ENCODE measurements around the gene DMD.

DMD gene

DNA sequence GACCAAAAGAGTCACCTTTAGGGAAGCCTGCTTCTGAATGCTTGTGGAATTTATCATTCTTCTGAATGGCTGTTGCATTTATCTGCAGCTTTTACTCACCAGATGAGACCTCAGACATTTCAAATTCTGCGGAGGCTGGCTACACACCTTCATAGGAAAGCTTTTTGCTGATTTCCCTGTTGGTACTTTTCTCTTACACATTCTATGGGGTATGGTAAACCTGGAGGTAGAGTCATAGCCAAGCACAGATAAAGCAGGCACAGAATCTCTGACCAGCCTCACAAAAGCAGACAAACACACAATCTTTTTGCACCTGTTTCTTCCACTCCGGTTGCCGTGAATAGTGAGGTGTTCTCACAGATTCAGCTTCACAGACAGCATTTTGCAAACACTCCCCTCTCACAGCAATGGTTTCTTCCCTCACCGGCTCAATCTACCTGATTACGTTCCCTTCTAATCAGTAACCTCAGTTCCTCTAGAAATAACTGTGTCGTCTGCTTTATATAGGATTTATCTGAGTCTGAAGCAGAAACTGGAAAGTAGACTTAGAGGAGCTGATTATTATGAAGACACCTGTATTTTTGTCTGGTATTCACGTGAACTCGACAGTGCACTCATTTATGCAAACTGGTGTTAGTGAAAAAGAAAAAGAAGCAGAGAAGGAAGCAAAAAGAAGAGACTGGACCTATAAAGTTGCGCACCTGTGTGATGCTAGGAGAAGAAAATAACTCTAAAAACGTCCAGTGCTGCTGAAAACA is 83.1 kb downstream of the DMD start:
- Histone ChIP-seq H3K9ac (ENCODE audit: low read length) (no peak overlapping the region), H3K4me3 (ENCODE audit: low read length) (no peak overlapping the region), H4K20me1 (ENCODE audit: insufficient read depth, low read length) (no peaks in the 10 kb centered on the region), H3K9me2 (replicated peaks; ENCODE audit: insufficient read depth, low read length) (no peaks in the 10 kb centered on the region), H3K27ac (ENCODE audit: low read length) (no peak overlapping the region), H3F3A (ENCODE audit: insufficient read depth, low read length) (no peaks in the 10 kb centered on the region), H3K9me3 (replicated peaks; ENCODE audit: insufficient read depth, low read length) (no peaks in the 10 kb centered on the region), H2AFZ (ENCODE audit: low read length) (no peak overlapping the region), H3K4me1 (ENCODE audit: low read length) (no peaks in the 10 kb centered on the region), H3K79me2 (ENCODE audit: low read length) (no peaks in the 10 kb centered on the region), H3K36me3 (replicated peaks; ENCODE audit: insufficient read depth, low read length) (no peaks in the 10 kb centered on the region), H3K4me2 (ENCODE audit: low read depth, low read length) (no peak overlapping the region), H3K27me3 (replicated peaks; ENCODE audit: insufficient read depth, low read length) (no peaks in the 10 kb centered on the region)
- TF ChIP-seq EZH2phosphoT487 (IDR thresholded peaks at IDR 0.05; ENCODE audit: low read length), result no peak
- no peak for TF ChIP-seq CTCF (IDR thresholded peaks at IDR 0.05; ENCODE audit: low read length)
- no peak for TF ChIP-seq EZH2 (optimal IDR thresholded peaks at IDR 0.05; ENCODE audit: low read depth, low read length)
- no peak for DNase-seq

GRCh38 chrX:33126469-33126868 is 84.9 kb downstream of the DMD start:
- Histone ChIP-seq H3K9me2 (replicated peaks; ENCODE audit: insufficient read depth, low read length) (no peaks in the 10 kb centered on the region), H3K36me3 (replicated peaks; ENCODE audit: insufficient read depth, low read length) (no peaks in the 10 kb centered on the region), H3K9ac (ENCODE audit: low read length) (no peak overlapping the region), H3K4me3 (ENCODE audit: low read length) (no peak overlapping the region), H3K27me3 (replicated peaks; ENCODE audit: insufficient read depth, low read length) (no peaks in the 10 kb centered on the region), H3K9me3 (replicated peaks; ENCODE audit: insufficient read depth, low read length) (no peaks in the 10 kb centered on the region), H3K4me1 (ENCODE audit: low read length) (no peaks in the 10 kb centered on the region), H4K20me1 (ENCODE audit: insufficient read depth, low read length) (no peaks in the 10 kb centered on the region), H3K4me2 (ENCODE audit: low read depth, low read length) (no peak overlapping the region), H2AFZ (ENCODE audit: low read length) (no peak overlapping the region), H3K79me2 (ENCODE audit: low read length) (no peaks in the 10 kb centered on the region), H3K27ac (ENCODE audit: low read length) (no peak overlapping the region), H3F3A (ENCODE audit: insufficient read depth, low read length) (no peaks in the 10 kb centered on the region)
- no peak for TF ChIP-seq CTCF (IDR thresholded peaks at IDR 0.05; ENCODE audit: low read length)
- TF ChIP-seq EZH2phosphoT487 (IDR thresholded peaks at IDR 0.05; ENCODE audit: low read length), result no peak
- TF ChIP-seq EZH2 (optimal IDR thresholded peaks at IDR 0.05; ENCODE audit: low read depth, low read length), result no peak
- no peak for DNase-seq

- no peak for TF ChIP-seq EZH2 (optimal IDR thresholded peaks at IDR 0.05; ENCODE audit: low read depth, low read length)
- TF ChIP-seq CTCF (IDR thresholded peaks at IDR 0.05; ENCODE audit: low read length), result no peak
- TF ChIP-seq EZH2phosphoT487 (IDR thresholded peaks at IDR 0.05; ENCODE audit: low read length), result no peak
These were observed 101.5 kb downstream of the DMD start for GRCh38 chrX:33109858-33110257.

More at GRCh38 chrX:33109858-33110257, 101.5 kb downstream of the DMD start:
- H3K4me1 ChIP-seq (ENCODE audit: low read length), result no peaks in the 10 kb centered on the region
- H3K4me2 ChIP-seq (ENCODE audit: low read depth, low read length), result no peak overlapping the region
- H3K79me2 ChIP-seq (ENCODE audit: low read length), result no peaks in the 10 kb centered on the region
- no peak overlapping the region for H2AFZ ChIP-seq (ENCODE audit: low read length)
- H3K9me2 ChIP-seq (replicated peaks; ENCODE audit: insufficient read depth, low read length), result no peaks in the 10 kb centered on the region
- H3K27me3 ChIP-seq (replicated peaks; ENCODE audit: insufficient read depth, low read length), result no peaks in the 10 kb centered on the region
- H3K27ac ChIP-seq (ENCODE audit: low read length), result no peak overlapping the region
- no peak overlapping the region for H3K4me3 ChIP-seq (ENCODE audit: low read length)
- no peaks in the 10 kb centered on the region for H3F3A ChIP-seq (ENCODE audit: insufficient read depth, low read length)
- no peaks in the 10 kb centered on the region for H3K36me3 ChIP-seq (replicated peaks; ENCODE audit: insufficient read depth, low read length)
- no peaks in the 10 kb centered on the region for H4K20me1 ChIP-seq (ENCODE audit: insufficient read depth, low read length)
- no peaks in the 10 kb centered on the region for H3K9me3 ChIP-seq (replicated peaks; ENCODE audit: insufficient read depth, low read length)
- no peak overlapping the region for H3K9ac ChIP-seq (ENCODE audit: low read length)
- no peak for DNase-seq

All from MM.1S (cell line).